Lung microvascular endothelial cell (primary cell): ENCODE measurements around the gene PIGX. TPM values are rescaled to one million over a fixed set of nuclear protein-coding genes. Genes with fewer than 3 reads are reported as not detected.

Experiments
- DNase-seq, 2 donors: peaks; one replicate each; pipeline versions ENCODE4 v3.0.0 to v3.0.0-alpha.2; 2010; ENCODE audit warnings: low read depth in 2 of 2
- total RNA-seq: library from RNA; depleted of rRNA; stranded (reverse); fragments of >200 nt; gene quantifications from 2 replicates; pipeline ENCODE4 v1.2.1, GENCODE V29; 2014

The PIGX gene
- total RNA-seq, result 17.9 and 24.6 TPM in 2 replicates

- peak; percentile 84 to 92 for DNase-seq
Observed at GRCh38 chr3:196711838-196712513, at the start of gene PIGX, which contains the start of gene CEP19. TSS of gene PIGX (plus strand) at chr3:196712377. TSS of gene CEP19 (minus strand) at chr3:196712250. CDS start at chr3:196708657, 3,593 bp downstream.

GRCh38 chr3:196662711-196663571, 49.2 kb upstream of the PIGX start:
- no peak for DNase-seq

GRCh38 chr3:196666001-196666867, 45.9 kb upstream of the PIGX start:
- DNase-seq, result no peak

GRCh38 chr3:196667056-196667825, 44.9 kb upstream of the PIGX start:
- no peak for DNase-seq

- peak; percentile 28 to 62 for DNase-seq
Observed at GRCh38 chr3:196670339-196670738, 41.8 kb upstream of the PIGX start.

- DNase-seq, result no peak
Observed at GRCh38 chr3:196673632-196674031, 38.5 kb upstream of the PIGX start.

GRCh38 chr3:196677353-196677752, 34.8 kb upstream of the PIGX start:
- no peak for DNase-seq

- DNase-seq, result no peak
Observed at GRCh38 chr3:196677931-196678330, 34.2 kb upstream of the PIGX start.

- DNase-seq, result peak; percentile 48 to 74
Observed at GRCh38 chr3:196684548-196685407, 27.4 kb upstream of the PIGX start.

- no peak for DNase-seq
Observed at GRCh38 chr3:196686436-196686835, 25.7 kb upstream of the PIGX start.

GRCh38 chr3:196688349-196688748, 23.8 kb upstream of the PIGX start:
- DNase-seq, result peak; percentile 63 to 94

- no peak for DNase-seq
Observed at GRCh38 chr3:196689941-196690660, 22.1 kb upstream of the PIGX start.

GRCh38 chr3:196691386-196691785, 20.8 kb upstream of the PIGX start:
- no peak for DNase-seq

GRCh38 chr3:196694202-196694638, 18.0 kb upstream of the PIGX start:
- DNase-seq, result peak; percentile 4 to 31

- no peak for DNase-seq
Observed at GRCh38 chr3:196694941-196695848, 17.0 kb upstream of the PIGX start.

- DNase-seq, result peak in 1 of 2 donors; percentile 40
Observed at GRCh38 chr3:196695849-196696226, 16.3 kb upstream of the PIGX start.

- no peak for DNase-seq
Observed at GRCh38 chr3:196697270-196697669, 14.9 kb upstream of the PIGX start.

- DNase-seq, result no peak
Observed at GRCh38 chr3:196699749-196700148, 12.4 kb upstream of the PIGX start.
